Right ventricle myocardium inferior (tissue), 1 donor: ENCODE measurements around the gene NOTCH1. TPM values are rescaled to one million over a fixed set of nuclear protein-coding genes. Genes with fewer than 3 reads are reported as not detected.

Source experiments
- ATAC-seq: fragments of 200-7000 bp; cut with Tn5 transposase; one replicate; pipeline ENCODE4 v1.9.1; 2020; ENCODE audit warnings: mild to moderate bottlenecking, moderate library complexity
- DNase-seq: peaks from one replicate; pipeline ENCODE4 v3.0.0; 2021; ENCODE audit errors: missing footprints
- intact Hi-C: fragments of 100-400 bp; cut with DNase I; formaldehyde crosslinking; loops from one replicate; pipeline ENCODE4 v1.11.0; 2022
- total RNA-seq: library from RNA; stranded (reverse); fragmentation: NEBNext Ultra II Directional; extraction: Animal tissue kit (Norgen Biotek cat#: 25700); gene quantifications from one replicate; pipeline ENCODE4 v1.2.1, GENCODE V29; 2021
- donor health status: DM: no; HTN: yes; CAD: no; lungs with severe emphysema.

Gene NOTCH1
- total RNA-seq, 1 donor from 2014 or later: 18.7 TPM

DNA sequence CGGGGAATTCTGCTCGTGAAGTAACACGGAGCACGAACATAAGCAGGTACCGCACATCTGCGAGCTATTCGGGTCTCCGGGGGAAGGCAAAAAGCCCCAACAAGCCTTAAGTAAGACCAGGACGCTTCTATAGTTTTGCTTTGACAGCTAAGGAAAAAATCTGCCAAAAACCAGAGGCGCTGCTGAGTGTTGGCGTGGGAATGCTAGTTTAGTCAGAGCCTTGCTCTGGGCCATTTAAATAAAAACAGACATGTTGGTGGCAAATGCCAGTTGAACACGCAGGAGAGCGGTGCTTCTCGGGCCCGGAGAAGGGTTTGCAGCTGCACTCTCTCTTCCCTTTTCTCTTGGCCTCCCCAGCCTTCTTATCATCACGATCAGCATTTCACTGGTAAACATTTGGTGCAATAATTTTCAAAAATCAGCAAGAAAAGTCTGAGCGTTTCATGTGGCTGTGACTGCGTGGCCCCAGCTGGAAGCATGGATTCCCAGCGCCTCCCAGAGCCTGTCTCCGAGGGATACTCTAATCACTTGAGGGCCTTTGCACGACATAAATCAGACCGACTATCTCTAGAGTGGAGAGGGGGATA, 6.4 kb upstream of the NOTCH1 start:
- ATAC-seq (peak; percentile 11), DNase-seq (no peak)
- intact Hi-C loops: no loop called here

DNA sequence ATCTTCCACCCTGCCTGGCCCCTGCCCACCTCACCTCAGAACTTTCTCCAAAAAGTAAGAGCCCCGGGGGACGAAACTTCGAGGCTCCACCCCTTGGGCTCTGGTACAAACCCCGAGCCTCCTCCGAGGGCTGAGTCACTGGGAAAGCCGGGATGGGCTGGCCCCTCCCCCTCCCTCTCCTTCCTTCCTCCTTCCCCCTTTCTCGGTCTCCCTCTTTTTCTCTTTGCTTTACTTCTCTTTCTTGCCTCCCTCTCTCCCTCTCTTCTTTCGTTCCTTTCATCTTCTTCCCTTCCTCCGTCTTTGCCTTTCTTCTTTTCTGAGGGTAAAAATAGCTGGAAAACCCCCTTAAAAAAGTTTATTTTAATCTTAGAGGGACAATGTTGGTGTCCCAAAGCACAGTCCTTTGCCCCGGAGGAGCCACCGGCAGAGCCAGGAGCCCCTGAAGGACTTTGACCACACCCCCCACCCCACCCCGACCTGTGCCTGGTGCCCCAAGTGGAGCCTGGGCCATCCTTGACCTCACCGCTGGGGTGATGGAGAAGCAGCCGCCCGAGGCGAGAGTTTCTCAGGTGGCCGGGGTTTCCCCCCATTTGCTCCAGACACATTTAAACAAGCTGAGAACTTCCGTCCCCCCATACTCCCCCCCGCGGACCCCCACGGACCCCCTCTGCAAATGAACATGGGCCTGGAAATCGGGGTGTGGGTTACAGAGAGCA, 5.7 kb upstream of the NOTCH1 start:
- intact Hi-C loops: no loop called here
- DNase-seq: peak; percentile 84
- ATAC-seq: peak; percentile 39

DNA sequence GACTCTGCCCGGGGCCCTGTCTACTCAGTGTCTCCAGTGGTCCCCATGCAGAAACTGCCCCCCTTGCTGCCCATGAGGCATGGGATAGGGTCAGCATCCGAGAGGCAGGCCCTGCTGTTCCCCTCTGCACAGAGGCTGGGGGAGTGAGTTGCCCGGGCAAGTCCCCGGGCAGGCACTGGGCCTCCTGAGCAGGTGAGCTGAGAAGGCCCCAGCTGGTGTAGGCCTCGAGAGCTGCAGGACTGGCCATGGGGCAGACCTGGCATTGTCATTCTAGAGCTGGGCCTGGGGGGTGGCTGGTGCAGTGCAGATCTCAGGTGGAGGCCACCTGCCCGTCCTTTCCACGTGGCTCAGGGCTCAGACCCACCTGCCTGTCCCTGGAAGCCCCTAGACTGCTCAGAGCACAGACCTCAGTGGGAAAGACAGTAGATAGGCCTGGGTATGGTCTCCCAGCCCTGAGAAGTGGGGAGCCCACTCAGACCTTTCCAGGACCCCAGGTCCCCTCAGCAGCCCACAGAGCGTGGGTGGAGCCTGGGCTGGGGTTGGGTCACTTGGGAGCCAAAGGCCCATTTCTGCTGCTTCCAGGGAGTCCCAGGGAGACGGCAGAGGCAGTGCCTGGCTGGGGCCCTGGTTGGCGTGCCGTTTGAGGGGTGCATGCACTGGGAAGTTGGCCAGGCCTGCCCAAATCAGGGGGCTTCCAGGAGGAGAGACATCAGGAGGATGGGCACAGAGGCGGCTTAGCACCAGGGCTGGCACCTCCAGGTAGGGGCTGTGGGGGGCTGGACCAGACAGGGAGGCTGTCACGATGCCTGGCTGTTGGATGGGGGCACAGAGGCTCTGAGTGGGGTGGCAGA, 4.8 kb upstream of the NOTCH1 start:
- ATAC-seq (no peak), DNase-seq (no peak)
- intact Hi-C loops: no loop called here

DNA sequence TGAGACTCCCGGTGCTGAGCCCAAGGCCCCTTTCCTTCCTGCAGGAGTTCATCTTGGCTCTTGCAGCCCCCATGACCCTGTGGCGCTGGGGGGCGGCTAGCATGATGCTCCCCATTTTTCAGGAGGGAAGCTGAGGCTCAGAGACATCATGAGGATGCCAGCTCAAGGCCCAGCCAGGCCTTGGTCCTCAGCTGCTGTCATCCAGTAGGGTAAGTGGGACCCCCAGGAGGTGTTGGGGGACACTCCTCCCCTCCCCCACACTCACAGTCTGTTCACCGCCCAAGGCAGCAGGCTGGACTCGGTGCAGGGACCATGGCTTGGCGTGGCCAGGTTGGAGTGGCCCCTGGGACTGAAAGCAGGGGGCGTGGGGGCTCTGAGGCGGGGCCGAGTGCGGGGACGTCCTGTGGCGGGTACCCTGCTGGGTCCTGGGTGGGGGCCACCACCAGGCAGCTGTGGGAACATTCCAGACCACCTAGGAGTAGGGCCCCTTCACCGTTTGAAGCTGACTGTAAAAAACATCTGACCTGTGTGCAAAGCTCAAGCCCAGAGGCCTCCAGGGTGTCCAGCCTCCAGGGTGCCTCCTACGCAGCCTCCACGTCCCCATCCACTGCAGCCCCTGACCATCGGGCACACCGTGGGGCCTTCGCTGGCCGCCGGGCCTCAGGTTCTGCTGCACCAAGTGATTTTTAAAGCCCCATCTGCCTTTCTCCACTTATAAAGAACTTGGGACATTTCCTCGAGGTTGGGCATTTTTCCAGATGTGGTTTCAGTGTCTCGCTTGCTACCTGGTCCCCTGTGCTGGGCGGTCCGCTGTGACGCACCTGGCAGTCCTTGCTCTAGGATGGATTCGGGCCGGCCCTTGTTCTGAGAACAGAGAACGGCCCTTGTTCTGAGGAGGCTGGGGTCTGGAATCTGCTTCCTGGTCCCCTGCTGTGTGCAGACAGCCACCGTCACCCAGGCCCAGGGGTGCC, 3.4 kb upstream of the NOTCH1 start:
- DNase-seq (no peak), ATAC-seq (no peak)
- intact Hi-C loops: no loop called here

DNA sequence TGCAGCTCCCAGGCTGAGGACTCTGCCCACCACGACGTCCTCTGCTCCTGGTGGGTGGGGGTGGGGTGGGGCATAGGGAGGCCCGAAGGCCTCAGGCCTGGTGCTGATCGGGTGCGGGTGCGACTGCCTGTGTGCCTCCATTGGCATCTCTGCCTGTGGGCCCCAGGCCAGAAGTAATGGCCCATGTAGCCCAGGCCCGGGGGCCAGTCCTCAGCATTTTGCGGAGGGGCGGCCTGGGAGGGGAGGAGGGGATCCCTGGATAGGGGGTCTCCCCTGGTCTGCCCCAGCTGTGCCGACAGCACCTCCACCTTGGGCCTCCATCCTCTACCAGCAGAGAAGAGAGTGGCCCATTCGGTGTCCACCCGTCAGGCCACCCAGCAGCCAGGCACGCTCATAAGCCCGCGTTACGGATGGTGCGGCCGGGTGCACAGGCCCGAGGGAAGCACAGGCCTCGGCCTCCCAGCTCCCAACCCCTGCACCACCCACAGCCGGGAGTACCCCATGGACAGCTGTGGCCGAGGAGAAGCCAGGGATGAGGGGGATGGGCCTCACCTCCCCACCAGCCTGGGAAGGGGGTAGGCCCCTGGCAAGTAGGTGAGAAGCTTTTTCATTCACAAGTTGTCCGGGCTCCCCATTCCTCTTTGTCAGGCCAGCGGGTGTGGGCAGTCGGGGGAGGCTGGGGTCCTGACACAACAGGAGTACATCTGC, 1.8 kb upstream of the NOTCH1 start:
- DNase-seq (peak; percentile 60), ATAC-seq (no peak)
- intact Hi-C loops: loop anchor here (2.0 kb wide), 1 partner anchor 17 kb away; no protein-coding TSS in a partner anchor

DNA sequence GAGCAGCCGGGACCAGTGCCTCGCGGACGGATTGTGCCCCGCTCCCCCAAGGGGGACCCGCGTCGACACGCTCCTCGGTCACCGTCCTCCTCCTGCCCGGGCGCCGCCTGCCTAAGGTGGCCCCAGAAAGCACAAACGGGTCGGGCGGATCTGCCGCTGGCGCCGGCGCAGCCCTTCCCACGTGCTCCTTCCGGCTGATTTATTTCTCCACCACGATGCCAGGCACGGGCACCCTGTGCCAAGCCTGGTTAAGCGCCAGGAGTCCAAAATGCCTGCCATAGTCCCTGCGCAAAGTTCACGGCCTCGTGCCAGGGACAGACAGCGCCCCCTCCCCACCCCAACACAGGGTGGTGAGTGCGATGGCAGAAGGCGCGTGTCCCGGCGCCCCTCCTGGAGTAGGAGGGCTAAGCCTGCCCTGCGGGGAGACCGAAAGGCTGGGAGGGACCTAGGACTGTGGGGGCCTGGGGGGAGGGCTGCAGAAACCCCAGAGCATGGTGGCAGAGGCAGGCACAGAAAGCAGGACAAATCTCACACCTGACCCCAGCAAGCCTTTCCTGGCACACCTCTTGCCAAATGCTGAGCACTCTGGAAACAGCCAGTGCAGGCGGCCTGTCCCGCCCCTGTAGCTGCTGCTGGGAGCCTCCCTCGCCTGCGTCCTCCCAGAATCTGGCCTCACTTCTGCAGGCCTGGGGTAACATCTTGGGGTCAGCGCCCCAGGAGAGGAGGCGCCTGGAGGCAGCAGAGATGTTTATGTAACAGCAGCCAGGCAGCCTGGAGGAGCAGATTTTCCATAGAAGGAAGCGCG, 1.1 kb upstream of the NOTCH1 start:
- peak; percentile 43 for ATAC-seq
- intact Hi-C loops: loop anchor here (2.0 kb wide), 1 partner anchor 18 kb away; no protein-coding TSS in a partner anchor
- DNase-seq: peak; percentile 81

DNA sequence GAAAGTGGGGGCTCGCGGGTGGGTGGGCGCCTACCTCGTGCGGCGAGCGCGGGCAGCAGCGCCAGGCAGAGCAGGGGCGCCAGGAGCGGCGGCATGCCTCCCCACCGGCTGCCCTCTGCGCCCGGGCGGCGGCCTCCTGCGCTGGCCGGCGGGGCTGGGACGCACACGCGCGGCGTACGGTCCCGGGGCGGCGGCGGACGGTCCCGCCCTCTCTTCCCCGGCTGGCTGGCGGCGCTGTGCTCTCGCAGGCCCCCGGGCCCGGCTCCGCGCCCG, 220 bp downstream of the NOTCH1 start:
- intact Hi-C loops: no loop called here

DNA sequence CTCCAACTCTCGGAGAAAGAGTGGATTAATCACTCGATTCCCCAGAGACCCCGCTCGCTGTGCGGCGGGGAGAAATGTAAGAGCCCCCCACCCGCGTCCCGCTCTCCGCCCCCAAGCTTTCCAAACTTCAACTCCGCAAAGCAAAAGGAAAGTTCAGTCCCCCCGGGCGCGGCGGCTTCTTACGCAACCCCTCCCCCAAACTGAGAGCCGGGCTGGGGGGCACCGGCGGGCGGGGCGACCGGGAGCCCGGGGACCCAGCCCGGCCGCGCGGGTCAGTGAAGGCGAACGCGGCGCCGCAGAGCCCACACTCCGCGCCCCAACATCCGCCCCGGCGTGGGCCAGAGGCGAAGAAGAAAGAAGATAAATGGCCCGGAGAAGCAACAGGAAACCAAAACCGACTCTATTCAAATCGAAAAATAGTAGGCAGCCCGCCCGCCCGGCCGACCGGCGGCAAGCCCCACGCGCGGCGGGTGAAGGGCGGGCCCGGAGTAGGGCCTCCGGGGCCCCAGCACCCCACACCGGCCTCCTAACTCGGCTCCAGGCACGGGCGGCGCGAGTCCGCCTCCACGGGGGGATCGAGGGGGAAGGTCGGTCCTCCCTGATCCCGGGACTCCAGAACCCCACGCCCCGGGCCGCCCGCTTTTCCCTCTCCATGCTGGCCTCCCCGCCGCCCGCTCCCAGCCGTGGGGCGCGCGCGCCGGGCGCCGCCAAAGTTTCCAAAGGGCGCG, 720 bp downstream of the NOTCH1 start:
- intact Hi-C loops: loop anchor here (5.0 kb wide), 1 partner anchor 82 kb away; no protein-coding TSS in a partner anchor
- DNase-seq (no peak), ATAC-seq (no peak)

More for the DNA sequence above, 220 bp downstream of the NOTCH1 start:
- no peak for ATAC-seq
- no peak for DNase-seq

DNA sequence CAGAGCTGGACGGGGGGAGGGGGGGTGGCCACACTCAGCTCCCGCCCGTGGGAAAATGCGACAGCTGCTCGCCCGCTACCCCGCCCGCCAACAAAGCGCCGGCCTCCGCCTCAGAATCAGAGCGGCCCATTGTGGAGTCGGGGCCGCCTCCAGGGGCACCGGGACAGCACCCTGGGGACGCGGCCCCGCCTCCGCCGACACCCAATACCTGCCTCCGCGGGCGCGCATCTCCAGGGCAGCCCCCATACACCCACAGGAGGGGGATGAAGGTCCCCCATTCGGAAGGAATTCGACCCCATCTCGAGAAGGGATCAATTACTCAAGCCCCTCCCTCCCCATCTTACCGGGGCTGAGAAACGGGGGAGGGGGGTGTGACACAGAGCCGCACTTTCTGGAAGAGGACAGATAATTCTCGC, 1.3 kb downstream of the NOTCH1 start:
- intact Hi-C loops: loop anchor here (5.0 kb wide), 1 partner anchor 83 kb away; no protein-coding TSS in a partner anchor
- DNase-seq (peak; percentile 85), ATAC-seq (peak; percentile 6)

DNA sequence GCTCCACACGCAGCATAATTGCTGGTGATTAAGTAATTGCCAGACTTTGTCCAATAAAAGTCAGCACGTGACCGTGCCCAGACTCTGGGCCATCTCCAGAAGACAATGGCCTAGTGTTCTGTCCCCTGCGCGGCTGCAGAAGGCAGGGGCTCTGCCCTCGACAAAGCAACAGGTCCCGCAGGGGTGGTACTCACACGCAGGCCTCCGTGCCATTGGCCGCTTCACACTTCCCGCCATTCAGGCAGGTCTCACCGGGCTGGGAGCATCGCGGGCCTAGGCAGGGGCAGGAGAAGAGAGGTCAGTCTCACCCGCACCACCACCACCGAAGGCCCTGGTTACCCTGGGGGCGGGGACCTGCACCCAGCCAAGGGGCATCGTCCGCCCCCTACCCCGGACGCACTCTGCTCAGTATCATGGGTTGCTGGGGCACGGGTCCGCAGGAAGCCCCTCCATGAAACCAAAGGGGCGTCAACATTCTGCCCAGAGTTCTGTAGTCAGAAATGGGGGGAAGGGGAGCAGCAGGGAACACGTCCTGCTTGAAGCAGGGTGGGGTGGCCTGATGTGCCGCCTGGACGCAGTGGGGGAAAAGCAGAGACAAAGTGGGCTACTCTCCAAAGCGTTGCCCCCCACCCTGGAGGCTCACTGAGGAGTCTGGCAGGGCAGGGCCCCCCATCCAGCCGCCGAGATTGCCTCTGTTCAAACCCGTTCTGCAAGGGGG, 1.9 kb downstream of the NOTCH1 start:
- intact Hi-C loops: loop anchor here (5.0 kb wide), 1 partner anchor 83 kb away; no protein-coding TSS in a partner anchor
- DNase-seq (peak; percentile 76), ATAC-seq (no peak)

DNA sequence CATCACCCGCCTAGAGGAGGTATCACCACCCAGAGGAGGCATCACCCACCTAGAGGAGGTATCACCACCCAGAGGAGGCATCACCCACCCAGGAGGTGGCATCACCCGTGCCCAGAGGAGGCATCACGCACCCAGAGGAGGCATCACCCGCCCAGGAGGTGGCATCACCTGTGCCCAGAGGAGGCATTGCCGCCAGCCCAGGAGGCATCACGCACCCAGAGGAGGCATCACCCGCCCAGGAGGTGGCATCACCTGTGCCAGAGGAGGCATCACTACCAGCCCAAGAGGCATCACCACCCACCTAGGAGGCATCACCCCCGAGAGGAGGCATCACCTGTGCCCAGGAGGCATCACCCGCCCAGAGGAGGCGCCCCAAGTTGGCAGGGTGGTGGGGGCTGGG, 2.6 kb downstream of the NOTCH1 start:
- no peak for ATAC-seq
- no peak for DNase-seq
- intact Hi-C loops: loop anchor here (5.0 kb wide), 1 partner anchor 84 kb away; no protein-coding TSS in a partner anchor

DNA sequence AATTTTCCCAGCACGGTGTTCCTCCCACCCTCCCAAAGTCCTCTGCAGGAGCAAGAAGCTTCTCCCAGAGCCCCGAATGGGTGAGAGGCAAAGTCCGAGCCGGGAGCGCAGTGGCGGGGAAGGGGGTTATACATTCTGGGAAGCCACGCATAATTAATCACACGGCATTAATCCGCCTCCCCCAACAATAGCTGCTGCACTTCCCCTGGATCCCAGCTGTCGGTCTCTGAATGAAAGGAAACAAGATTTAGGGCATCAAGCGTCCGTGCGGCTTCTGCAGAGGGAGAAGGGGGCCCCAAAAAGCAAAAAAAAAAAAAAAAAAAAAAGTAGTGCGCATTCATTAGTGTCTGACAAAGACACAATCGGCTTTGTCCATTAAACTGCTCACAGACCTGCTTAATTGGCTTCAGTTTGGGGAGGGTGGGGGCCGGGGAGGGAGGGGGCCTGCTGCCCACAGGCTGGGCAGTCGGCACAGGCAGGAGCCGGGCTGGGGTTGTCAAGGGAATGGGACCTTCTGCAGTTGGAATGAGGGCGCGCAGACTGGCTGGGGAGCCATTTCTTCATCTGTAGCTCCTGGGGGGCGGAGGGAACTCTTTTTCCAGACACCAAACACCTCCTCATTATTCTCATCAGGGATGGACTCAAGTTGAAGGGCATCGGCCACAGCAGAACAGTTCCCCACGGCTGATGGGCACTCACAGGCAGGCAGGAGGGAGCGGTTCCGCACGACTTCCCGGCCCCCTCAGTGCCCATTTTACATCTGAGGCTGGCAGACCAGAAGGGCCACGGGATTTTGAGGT, 3.4 kb downstream of the NOTCH1 start:
- intact Hi-C loops: loop anchor here (5.0 kb wide), 1 partner anchor 85 kb away; no protein-coding TSS in a partner anchor
- DNase-seq (no peak), ATAC-seq (no peak)

DNA sequence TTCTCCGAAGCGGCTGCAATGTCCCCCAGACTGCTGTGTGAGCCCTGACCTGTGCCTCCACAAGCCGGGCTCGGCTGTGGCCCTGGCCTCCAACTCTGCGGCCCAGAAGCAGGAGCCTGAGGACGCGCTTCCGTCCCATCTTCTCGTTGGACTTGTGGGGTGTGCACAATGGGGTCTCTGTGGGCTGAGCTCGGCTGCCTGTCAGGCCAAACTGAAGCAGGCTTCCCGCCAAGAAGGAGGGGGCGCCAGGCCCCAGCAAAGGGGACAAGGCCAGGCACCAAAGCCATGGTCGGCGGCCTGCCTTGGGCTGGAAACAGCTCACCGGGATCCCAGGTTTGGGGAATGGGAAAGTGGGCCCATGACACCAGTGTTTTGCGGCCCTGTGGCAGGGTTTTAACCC, 4.1 kb downstream of the NOTCH1 start:
- intact Hi-C loops: loop anchor here (2.0 to 5.0 kb wide), 2 partner anchors 31 to 86 kb away; no protein-coding TSS in a partner anchor
- ATAC-seq: no peak
- no peak for DNase-seq

DNA sequence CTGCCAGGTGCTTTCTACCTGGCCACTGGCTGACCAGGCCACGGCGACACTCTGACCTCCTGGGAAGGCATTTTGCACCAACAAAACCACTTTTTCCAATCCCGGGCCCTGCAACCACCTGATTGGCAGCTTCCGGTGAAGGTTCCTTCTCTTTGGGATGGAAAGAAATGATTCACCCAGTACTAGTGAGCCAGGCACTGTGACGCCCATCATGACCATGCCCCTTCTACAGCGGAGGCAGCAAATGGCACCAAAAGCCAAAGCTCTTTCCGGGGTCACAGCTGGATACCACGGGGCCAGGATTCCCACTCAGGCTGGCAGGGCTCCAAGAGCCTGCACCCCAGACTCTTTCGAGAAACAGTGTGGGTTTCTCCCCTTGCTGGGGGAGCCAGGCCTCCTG, 4.7 kb downstream of the NOTCH1 start:
- DNase-seq (no peak), ATAC-seq (no peak)
- intact Hi-C loops: loop anchor here (2.0 to 5.0 kb wide), 2 partner anchors 30 to 86 kb away; no protein-coding TSS in a partner anchor
